HCT116 (cell line): ENCODE results near the gene GALNT18. TPM values are rescaled to one million over a fixed set of nuclear protein-coding genes. Genes with fewer than 3 reads are reported as not detected.

Experiments used
- ATAC-seq: fragments of 200-7000 bp; cut with Tn5 transposase; 2 replicates; pipeline ENCODE4 v1.9.1; 2020; ENCODE audit warnings: mild to moderate bottlenecking, moderate library complexity
- BruUV-seq: library from RNA; stranded (reverse); fragments of 400-500 nt; replicated peaks from 2 replicates; lab custom pipeline; 2021; lab: Mats Ljungman, UMichigan
- CTCF ChIA-PET: fragments of 300-600 bp; sonication (Branson Sonifier 250); formaldehyde crosslinking; loops from one replicate; lab custom pipeline; 2021; ENCODE audit warnings: antibody characterized with exemption; lab: Charles Lee
- POLR2A ChIA-PET: fragments of 300-600, 350-600 bp; sonication (Branson Sonifier 250); formaldehyde crosslinking; loops from one replicate; lab custom pipeline; 2021; ENCODE audit warnings: antibody characterized with exemption; lab: Charles Lee
- RAD21 ChIA-PET, 2 experiments: fragments of 300-600 bp; sonication (Branson Sonifier 250); formaldehyde crosslinking; loops; one replicate each; lab custom pipeline; 2023; ENCODE audit warnings: low total read pairs in 2 of 2; ENCODE audit not compliant: uncharacterized antibody in 2 of 2, unreplicated experiment in 2 of 2, low non-redundant PET in 1 of 2; lab: Charles Lee
- DNase-seq: peaks from one replicate; pipeline ENCODE4 v3.0.0-alpha.2; 2010; ENCODE audit warnings: low read depth, low spot score
- H2AFZ ChIP-seq: fragments of 200-600 bp; shearing (Covaris generic), sonication (generic); 2 replicates; pipeline ENCODE4 v1.6.1; 2017; ENCODE audit warnings: low read depth, mixed run types, mixed read lengths, antibody characterized with exemption, low read length; ENCODE audit not compliant: poor library complexity, severe bottlenecking
- H3K27ac ChIP-seq: 2 replicates; pipeline ENCODE4 v1.5.1; 2012; ENCODE audit warnings: low read depth, low read length
- H3K27me3 ChIP-seq: fragments of 200-600 bp; sonication (generic); 2 replicates; pipeline ENCODE4 v1.6.1; 2016; ENCODE audit warnings: mixed run types, low read length, mixed read lengths; ENCODE audit not compliant: insufficient read depth
- H3K36me3 ChIP-seq, 2 experiments: fragments of 200-500 bp in 1 of 2; fragments of 200-600 bp in 1 of 2; sonication (Bioruptor generic) in 1 of 2; sonication (generic) in 1 of 2; 2 replicates each; pipeline versions ENCODE4 v1.5.1 to v1.6.1; 2014 to 2016; ENCODE audit warnings: low read length in 2 of 2, inconsistent platforms in 1 of 2, mixed read lengths in 1 of 2, mixed run types in 1 of 2; ENCODE audit not compliant: insufficient read depth in 2 of 2, control insufficient read depth in 1 of 2
- H3K4me1 ChIP-seq, 2 experiments: fragments of 200-600 bp in 1 of 2; sonication (generic) in 1 of 2; 2 replicates each; pipeline versions ENCODE4 v1.5.1 to v1.6.1; 2012 to 2017; ENCODE audit warnings: low read length in 2 of 2, inconsistent platforms in 1 of 2, mild to moderate bottlenecking in 1 of 2, mixed read lengths in 1 of 2, mixed run types in 1 of 2, moderate library complexity in 1 of 2; ENCODE audit not compliant: insufficient read depth in 2 of 2, control insufficient read depth in 1 of 2
- H3K4me2 ChIP-seq: fragments of 200-600 bp; sonication (generic); 2 replicates; pipeline ENCODE4 v1.6.1; 2017; ENCODE audit warnings: mixed run types, low read length, mixed read lengths
- H3K4me3 ChIP-seq, 2 experiments: fragments of 200-600 bp in 1 of 2; sonication (generic) in 1 of 2; replicated peaks in 1 of 2; 2 replicates each; pipeline ENCODE4 v1.5.1; 2011 to 2016; ENCODE audit warnings: low read length in 2 of 2, control low read depth in 1 of 2, low read depth in 1 of 2, mild to moderate bottlenecking in 1 of 2, mixed read lengths in 1 of 2, mixed run types in 1 of 2
- H3K79me2 ChIP-seq: fragments of 200-600 bp; sonication (generic); 2 replicates; pipeline ENCODE4 v1.6.1; 2017; ENCODE audit warnings: mild to moderate bottlenecking, mixed run types, low read length, moderate library complexity, mixed read lengths; ENCODE audit not compliant: insufficient read depth
- H3K9ac ChIP-seq: fragments of 200-600 bp; sonication (generic); 2 replicates; pipeline ENCODE4 v1.6.1; 2016; ENCODE audit warnings: low read length, mixed read lengths
- H3K9me2 ChIP-seq: fragments of 200-600 bp; sonication (generic), shearing (Covaris generic); 2 replicates; pipeline ENCODE4 v1.6.1; 2017; ENCODE audit warnings: mixed run types, mild to moderate bottlenecking, moderate library complexity; ENCODE audit not compliant: insufficient read depth
- H3K9me3 ChIP-seq, 2 experiments: fragments of 200-500 bp in 1 of 2; fragments of 200-600 bp in 1 of 2; sonication (Bioruptor generic) in 1 of 2; sonication (generic) in 1 of 2; 2 replicates each; pipeline ENCODE4 v1.6.1; 2014 to 2017; ENCODE audit warnings: low read length in 2 of 2, mixed read lengths in 2 of 2, inconsistent platforms in 1 of 2, low read depth in 1 of 2, mild to moderate bottlenecking in 1 of 2, mixed run types in 1 of 2, moderate library complexity in 1 of 2; ENCODE audit not compliant: control insufficient read depth in 1 of 2, insufficient read depth in 1 of 2
- H4K20me1 ChIP-seq: fragments of 200-600 bp; sonication (generic), shearing (Covaris generic); 2 replicates; pipeline ENCODE4 v1.6.1; 2017; ENCODE audit warnings: mixed run types, mild to moderate bottlenecking, moderate library complexity; ENCODE audit not compliant: insufficient read depth
- CEBPB ChIP-seq: IDR thresholded peaks from 2 replicates; pipeline ENCODE4 v1.6.1; 2012; ENCODE audit warnings: low read depth
- EGR1 ChIP-seq: IDR thresholded peaks from 2 replicates; pipeline ENCODE4 v1.6.1; 2012; ENCODE audit warnings: low read depth
- ELF1 ChIP-seq: IDR thresholded peaks from 2 replicates; pipeline ENCODE4 v1.6.1; 2012; ENCODE audit warnings: low read depth, borderline replicate concordance
- EZH2 ChIP-seq: fragments of 200-600 bp; sonication (generic); IDR thresholded peaks from 2 replicates; pipeline ENCODE4 v1.6.1; 2017; ENCODE audit warnings: antibody characterized with exemption, mixed run types
- EZH2phosphoT487 ChIP-seq: fragments of 200-600 bp; IDR thresholded peaks from 2 replicates; pipeline ENCODE4 v1.6.1; 2018; ENCODE audit warnings: antibody characterized with exemption, borderline replicate concordance
- FOSL1 ChIP-seq: IDR thresholded peaks from 2 replicates; pipeline ENCODE4 v1.6.1; 2012; ENCODE audit warnings: low read depth
- JUND ChIP-seq: IDR thresholded peaks from 2 replicates; pipeline ENCODE4 v1.6.1; 2012
- POLR2A ChIP-seq: IDR thresholded peaks from 2 replicates; pipeline ENCODE4 v1.7.0; 2011; ENCODE audit warnings: borderline replicate concordance; ENCODE audit not compliant: insufficient read depth, insufficient read length; ENCODE audit errors: extremely low read depth
- RAD21 ChIP-seq: IDR thresholded peaks from 2 replicates; pipeline ENCODE4 v1.6.1; 2012; ENCODE audit warnings: low read depth, mild to moderate bottlenecking
- SIN3A ChIP-seq: IDR thresholded peaks from 2 replicates; pipeline ENCODE4 v1.6.1; 2012; ENCODE audit warnings: low read depth
- SP1 ChIP-seq: IDR thresholded peaks from 2 replicates; pipeline ENCODE4 v1.6.1; 2012; ENCODE audit warnings: low read depth
- SRF ChIP-seq: IDR thresholded peaks from 2 replicates; pipeline ENCODE4 v1.6.1; 2012; ENCODE audit warnings: low read depth
- TCF7L2 ChIP-seq: IDR thresholded peaks from 2 replicates; pipeline ENCODE4 v1.7.0; 2011; ENCODE audit warnings: borderline replicate concordance, inconsistent platforms; ENCODE audit not compliant: insufficient read depth, insufficient read length; ENCODE audit errors: extremely low read depth
- YY1 ChIP-seq: IDR thresholded peaks from 2 replicates; pipeline ENCODE4 v1.6.1; 2011; ENCODE audit warnings: low read length, low read depth, moderate library complexity, mild to moderate bottlenecking; ENCODE audit not compliant: insufficient replicate concordance; ENCODE audit errors: extremely low read depth
- ZFX ChIP-seq: fragments of 450-650 bp; IDR thresholded peaks from 2 replicates; pipeline ENCODE4 v1.6.1; 2017
- intact Hi-C: fragments of 100-400 bp; cut with micrococcal nuclease; formaldehyde crosslinking; loops from 2 replicates; pipeline ENCODE4 v1.10.0; 2022
- total RNA-seq: library from RNA; stranded (reverse); gene quantifications from one replicate; pipeline ENCODE4 v1.2.1, GENCODE V29; 2021; ENCODE audit not compliant: unreplicated experiment
- TF ChIP-seq, protein P1 (sequence below): IDR thresholded peaks from 2 replicates; pipeline ENCODE4 v1.6.1; 2012
- TF ChIP-seq, protein P2 (sequence below): IDR thresholded peaks from 2 replicates; pipeline ENCODE4 v1.6.1; 2012
- TF ChIP-seq, protein P3 (sequence below): IDR thresholded peaks from 2 replicates; pipeline ENCODE4 v1.6.1; 2011; ENCODE audit warnings: mild to moderate bottlenecking, low read length, moderate library complexity; ENCODE audit not compliant: insufficient replicate concordance; ENCODE audit errors: extremely low read depth

Gene GALNT18
- total RNA-seq, 1 experiment from 2014 or later: 19.9 TPM

DNA sequence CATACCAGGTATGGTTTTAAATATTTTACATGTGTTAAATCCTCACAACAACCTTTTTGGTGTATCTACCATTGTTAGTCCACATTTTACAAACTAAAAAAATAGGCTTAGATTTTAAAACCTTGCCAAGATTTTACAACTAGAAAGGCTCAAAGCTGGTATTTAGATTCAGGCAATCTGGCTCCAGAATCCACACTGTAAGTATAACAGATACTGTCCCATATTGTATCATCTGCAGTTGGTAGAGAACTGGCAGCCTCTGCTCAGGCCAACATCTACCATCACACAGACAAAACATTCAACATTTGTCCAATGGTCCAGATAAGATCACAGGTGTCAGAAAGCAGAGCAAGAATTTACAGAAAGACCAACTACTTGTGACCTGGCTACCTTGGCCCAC, 299.7 kb downstream of the GALNT18 start:
- Histone ChIP-seq H3K27ac (no peak overlapping the region), H3K9ac (no peak overlapping the region), H4K20me1 (no peaks in the 10 kb centered on the region), H3K9me3 (no peaks in the 10 kb centered on the region), H3K36me3 (0 out of 4 replicates have a peak, but pooled peaks cover 0 to 10% of the 10 kb centered on the region in 2 experiments), H3K27me3 (no peaks in the 10 kb centered on the region), H3K9me2 (no peaks in the 10 kb centered on the region), H2AFZ (no peak overlapping the region), H3K79me2 (no peaks in the 10 kb centered on the region), H3K4me1 (no peaks in the 10 kb centered on the region), H3K4me2 (no peak overlapping the region), H3K4me3 (no peak overlapping the region)
- intact Hi-C loops: no loop called here
- RAD21 ChIA-PET: no interaction called here
- BruUV-seq: no TSS peak
- CTCF ChIA-PET: no interaction called here
- POLR2A ChIA-PET: no interaction called here
- DNase-seq (no peak), ATAC-seq (no peak)
- TF ChIP-seq SIN3A: no peak
- TF ChIP-seq YY1: no peak
- TF ChIP-seq EZH2phosphoT487: no peak
- TF ChIP-seq RAD21: no peak
- TF ChIP-seq CEBPB: no peak
- TF ChIP-seq, protein P1, sequence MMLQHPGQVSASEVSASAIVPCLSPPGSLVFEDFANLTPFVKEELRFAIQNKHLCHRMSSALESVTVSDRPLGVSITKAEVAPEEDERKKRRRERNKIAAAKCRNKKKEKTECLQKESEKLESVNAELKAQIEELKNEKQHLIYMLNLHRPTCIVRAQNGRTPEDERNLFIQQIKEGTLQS: no peak
- TF ChIP-seq, protein P2, sequence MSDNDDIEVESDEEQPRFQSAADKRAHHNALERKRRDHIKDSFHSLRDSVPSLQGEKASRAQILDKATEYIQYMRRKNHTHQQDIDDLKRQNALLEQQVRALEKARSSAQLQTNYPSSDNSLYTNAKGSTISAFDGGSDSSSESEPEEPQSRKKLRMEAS: no peak
- no peak for TF ChIP-seq SRF
- no peak for TF ChIP-seq EZH2
- TF ChIP-seq TCF7L2: no peak
- no peak for TF ChIP-seq POLR2A
- TF ChIP-seq ZFX: no peak
- TF ChIP-seq, protein P3, sequence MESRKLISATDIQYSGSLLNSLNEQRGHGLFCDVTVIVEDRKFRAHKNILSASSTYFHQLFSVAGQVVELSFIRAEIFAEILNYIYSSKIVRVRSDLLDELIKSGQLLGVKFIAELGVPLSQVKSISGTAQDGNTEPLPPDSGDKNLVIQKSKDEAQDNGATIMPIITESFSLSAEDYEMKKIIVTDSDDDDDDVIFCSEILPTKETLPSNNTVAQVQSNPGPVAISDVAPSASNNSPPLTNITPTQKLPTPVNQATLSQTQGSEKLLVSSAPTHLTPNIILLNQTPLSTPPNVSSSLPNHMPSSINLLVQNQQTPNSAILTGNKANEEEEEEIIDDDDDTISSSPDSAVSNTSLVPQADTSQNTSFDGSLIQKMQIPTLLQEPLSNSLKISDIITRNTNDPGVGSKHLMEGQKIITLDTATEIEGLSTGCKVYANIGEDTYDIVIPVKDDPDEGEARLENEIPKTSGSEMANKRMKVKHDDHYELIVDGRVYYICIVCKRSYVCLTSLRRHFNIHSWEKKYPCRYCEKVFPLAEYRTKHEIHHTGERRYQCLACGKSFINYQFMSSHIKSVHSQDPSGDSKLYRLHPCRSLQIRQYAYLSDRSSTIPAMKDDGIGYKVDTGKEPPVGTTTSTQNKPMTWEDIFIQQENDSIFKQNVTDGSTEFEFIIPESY: no peak
- TF ChIP-seq EGR1: no peak
- TF ChIP-seq JUND: no peak
- TF ChIP-seq ELF1: no peak
- TF ChIP-seq SP1: no peak
- no peak for TF ChIP-seq FOSL1
